ENCODE data around the gene CD22. TPM values are rescaled to one million over a fixed set of nuclear protein-coding genes. Genes with fewer than 3 reads are reported as not detected.
A peak's percentile ranks its signal among the peaks of the same experiment; 100 is the strongest.

Gene CD22
- total and polyA plus RNA-seq, 2 of the 13 experiments (the other 11 are each of a cell fraction or from before 2014, with no cell fraction given) = 0.71 to 1.7 TPM

DNA sequence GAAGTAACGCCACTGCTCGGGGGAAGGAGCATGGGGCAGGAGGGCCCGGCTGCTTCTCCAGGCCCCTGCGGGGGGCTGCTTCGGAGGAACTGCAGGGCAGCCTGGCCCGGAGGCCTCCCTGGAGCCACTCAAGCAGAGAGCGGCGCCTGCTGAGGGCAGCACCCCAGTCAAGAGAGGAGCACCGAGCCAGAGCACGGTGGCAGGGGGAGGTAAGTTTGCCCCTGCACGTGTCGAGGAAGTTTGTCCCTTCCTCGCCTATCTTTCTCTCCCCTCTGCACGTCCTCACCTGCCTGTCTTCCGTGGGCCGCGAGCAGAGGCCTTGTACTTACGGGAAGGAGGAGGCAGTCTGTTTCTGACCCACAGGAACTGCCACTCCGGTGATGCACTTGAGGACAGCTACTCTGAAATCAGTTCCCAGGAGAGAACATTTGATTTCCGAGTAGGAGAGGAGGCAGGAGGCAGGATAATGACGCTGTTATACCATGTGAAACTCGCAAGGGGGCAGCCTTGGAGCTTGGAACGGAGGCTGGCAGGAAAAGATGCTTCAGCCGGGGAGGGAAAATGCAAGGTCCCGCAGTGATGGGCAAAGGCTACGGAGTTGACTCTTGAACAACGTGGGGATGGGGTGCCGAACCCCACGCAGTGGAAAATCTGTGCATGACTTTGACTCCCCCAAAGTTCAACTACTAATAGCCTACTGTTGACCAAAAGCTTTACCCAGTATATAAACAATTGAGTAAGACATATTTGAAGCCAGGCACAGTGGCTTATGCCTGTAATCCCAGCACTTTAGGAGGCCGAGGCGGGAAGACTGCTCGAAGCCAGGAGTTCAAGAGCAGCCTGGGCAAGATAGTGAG lies 23.7 kb downstream of the CD22 start (continued):
- TF ChIP-seq ZNF660 (CRISPR knock-in tag; IDR thresholded peaks at IDR 0.05; ENCODE audit: borderline replicate concordance, low read depth) (no peak), ZNF468 (CRISPR knock-in tag; IDR thresholded peaks at IDR 0.05) (no peak), ZBTB8A (CRISPR knock-in tag; IDR thresholded peaks at IDR 0.05; ENCODE audit: borderline replicate concordance, low read depth) (no peak), NFIB (CRISPR knock-in tag; IDR thresholded peaks at IDR 0.05; ENCODE audit: borderline replicate concordance) (no peak), HIVEP1 (CRISPR knock-in tag; IDR thresholded peaks at IDR 0.05) (no peak), EZH2 (conservative IDR thresholded peaks at IDR 0.05; ENCODE audit: low read depth, low read length) (no peak), HMG20A (CRISPR knock-in tag; IDR thresholded peaks at IDR 0.05; ENCODE audit: borderline replicate concordance) (no peak), DPF2 (CRISPR knock-in tag; IDR thresholded peaks at IDR 0.05; ENCODE audit: borderline replicate concordance, low read depth) (no peak), NCOA2 (CRISPR knock-in tag; IDR thresholded peaks at IDR 0.05) (no peak)
- TF ChIP-seq, protein P1, sequence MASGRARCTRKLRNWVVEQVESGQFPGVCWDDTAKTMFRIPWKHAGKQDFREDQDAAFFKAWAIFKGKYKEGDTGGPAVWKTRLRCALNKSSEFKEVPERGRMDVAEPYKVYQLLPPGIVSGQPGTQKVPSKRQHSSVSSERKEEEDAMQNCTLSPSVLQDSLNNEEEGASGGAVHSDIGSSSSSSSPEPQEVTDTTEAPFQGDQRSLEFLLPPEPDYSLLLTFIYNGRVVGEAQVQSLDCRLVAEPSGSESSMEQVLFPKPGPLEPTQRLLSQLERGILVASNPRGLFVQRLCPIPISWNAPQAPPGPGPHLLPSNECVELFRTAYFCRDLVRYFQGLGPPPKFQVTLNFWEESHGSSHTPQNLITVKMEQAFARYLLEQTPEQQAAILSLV (CRISPR knock-in tag; IDR thresholded peaks at IDR 0.05; ENCODE audit: borderline replicate concordance) = peak; percentile 47; the same call in 1 of the 2 replicates
- TF ChIP-seq, protein P2, sequence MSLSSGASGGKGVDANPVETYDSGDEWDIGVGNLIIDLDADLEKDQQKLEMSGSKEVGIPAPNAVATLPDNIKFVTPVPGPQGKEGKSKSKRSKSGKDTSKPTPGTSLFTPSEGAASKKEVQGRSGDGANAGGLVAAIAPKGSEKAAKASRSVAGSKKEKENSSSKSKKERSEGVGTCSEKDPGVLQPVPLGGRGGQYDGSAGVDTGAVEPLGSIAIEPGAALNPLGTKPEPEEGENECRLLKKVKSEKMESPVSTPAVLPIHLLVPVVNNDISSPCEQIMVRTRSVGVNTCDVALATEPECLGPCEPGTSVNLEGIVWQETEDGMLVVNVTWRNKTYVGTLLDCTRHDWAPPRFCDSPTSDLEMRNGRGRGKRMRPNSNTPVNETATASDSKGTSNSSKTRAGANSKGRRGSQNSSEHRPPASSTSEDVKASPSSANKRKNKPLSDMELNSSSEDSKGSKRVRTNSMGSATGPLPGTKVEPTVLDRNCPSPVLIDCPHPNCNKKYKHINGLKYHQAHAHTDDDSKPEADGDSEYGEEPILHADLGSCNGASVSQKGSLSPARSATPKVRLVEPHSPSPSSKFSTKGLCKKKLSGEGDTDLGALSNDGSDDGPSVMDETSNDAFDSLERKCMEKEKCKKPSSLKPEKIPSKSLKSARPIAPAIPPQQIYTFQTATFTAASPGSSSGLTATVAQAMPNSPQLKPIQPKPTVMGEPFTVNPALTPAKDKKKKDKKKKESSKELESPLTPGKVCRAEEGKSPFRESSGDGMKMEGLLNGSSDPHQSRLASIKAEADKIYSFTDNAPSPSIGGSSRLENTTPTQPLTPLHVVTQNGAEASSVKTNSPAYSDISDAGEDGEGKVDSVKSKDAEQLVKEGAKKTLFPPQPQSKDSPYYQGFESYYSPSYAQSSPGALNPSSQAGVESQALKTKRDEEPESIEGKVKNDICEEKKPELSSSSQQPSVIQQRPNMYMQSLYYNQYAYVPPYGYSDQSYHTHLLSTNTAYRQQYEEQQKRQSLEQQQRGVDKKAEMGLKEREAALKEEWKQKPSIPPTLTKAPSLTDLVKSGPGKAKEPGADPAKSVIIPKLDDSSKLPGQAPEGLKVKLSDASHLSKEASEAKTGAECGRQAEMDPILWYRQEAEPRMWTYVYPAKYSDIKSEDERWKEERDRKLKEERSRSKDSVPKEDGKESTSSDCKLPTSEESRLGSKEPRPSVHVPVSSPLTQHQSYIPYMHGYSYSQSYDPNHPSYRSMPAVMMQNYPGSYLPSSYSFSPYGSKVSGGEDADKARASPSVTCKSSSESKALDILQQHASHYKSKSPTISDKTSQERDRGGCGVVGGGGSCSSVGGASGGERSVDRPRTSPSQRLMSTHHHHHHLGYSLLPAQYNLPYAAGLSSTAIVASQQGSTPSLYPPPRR (CRISPR knock-in tag; IDR thresholded peaks at IDR 0.05; ENCODE audit: borderline replicate concordance) = 0 out of 2 replicates have a peak, but pooled peaks have one; percentile 12
- TF ChIP-seq, protein P3, sequence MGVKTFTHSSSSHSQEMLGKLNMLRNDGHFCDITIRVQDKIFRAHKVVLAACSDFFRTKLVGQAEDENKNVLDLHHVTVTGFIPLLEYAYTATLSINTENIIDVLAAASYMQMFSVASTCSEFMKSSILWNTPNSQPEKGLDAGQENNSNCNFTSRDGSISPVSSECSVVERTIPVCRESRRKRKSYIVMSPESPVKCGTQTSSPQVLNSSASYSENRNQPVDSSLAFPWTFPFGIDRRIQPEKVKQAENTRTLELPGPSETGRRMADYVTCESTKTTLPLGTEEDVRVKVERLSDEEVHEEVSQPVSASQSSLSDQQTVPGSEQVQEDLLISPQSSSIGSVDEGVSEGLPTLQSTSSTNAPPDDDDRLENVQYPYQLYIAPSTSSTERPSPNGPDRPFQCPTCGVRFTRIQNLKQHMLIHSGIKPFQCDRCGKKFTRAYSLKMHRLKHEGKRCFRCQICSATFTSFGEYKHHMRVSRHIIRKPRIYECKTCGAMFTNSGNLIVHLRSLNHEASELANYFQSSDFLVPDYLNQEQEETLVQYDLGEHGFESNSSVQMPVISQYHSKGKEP (CRISPR knock-in tag; IDR thresholded peaks at IDR 0.05) = no peak
- TF ChIP-seq, protein P4, sequence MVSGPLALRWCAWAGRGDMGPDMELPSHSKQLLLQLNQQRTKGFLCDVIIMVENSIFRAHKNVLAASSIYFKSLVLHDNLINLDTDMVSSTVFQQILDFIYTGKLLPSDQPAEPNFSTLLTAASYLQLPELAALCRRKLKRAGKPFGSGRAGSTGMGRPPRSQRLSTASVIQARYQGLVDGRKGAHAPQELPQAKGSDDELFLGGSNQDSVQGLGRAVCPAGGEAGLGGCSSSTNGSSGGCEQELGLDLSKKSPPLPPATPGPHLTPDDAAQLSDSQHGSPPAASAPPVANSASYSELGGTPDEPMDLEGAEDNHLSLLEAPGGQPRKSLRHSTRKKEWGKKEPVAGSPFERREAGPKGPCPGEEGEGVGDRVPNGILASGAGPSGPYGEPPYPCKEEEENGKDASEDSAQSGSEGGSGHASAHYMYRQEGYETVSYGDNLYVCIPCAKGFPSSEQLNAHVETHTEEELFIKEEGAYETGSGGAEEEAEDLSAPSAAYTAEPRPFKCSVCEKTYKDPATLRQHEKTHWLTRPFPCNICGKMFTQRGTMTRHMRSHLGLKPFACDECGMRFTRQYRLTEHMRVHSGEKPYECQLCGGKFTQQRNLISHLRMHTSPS (CRISPR knock-in tag; IDR thresholded peaks at IDR 0.05; ENCODE audit: low read depth) = no peak; the same call in 1 of the 2 replicates
- TF ChIP-seq, protein P5, sequence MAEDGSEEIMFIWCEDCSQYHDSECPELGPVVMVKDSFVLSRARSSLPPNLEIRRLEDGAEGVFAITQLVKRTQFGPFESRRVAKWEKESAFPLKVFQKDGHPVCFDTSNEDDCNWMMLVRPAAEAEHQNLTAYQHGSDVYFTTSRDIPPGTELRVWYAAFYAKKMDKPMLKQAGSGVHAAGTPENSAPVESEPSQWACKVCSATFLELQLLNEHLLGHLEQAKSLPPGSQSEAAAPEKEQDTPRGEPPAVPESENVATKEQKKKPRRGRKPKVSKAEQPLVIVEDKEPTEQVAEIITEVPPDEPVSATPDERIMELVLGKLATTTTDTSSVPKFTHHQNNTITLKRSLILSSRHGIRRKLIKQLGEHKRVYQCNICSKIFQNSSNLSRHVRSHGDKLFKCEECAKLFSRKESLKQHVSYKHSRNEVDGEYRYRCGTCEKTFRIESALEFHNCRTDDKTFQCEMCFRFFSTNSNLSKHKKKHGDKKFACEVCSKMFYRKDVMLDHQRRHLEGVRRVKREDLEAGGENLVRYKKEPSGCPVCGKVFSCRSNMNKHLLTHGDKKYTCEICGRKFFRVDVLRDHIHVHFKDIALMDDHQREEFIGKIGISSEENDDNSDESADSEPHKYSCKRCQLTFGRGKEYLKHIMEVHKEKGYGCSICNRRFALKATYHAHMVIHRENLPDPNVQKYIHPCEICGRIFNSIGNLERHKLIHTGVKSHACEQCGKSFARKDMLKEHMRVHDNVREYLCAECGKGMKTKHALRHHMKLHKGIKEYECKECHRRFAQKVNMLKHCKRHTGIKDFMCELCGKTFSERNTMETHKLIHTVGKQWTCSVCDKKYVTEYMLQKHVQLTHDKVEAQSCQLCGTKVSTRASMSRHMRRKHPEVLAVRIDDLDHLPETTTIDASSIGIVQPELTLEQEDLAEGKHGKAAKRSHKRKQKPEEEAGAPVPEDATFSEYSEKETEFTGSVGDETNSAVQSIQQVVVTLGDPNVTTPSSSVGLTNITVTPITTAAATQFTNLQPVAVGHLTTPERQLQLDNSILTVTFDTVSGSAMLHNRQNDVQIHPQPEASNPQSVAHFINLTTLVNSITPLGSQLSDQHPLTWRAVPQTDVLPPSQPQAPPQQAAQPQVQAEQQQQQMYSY (CRISPR knock-in tag; IDR thresholded peaks at IDR 0.05) = no peak

Data from HepG2 (cell line).